HCT116 (cell line): ENCODE measurements around the gene RNPS1. TPM values are rescaled to one million over a fixed set of nuclear protein-coding genes. Genes with fewer than 3 reads are reported as not detected.

Experiments used
- ATAC-seq: fragments of 200-7000 bp; cut with Tn5 transposase; 2 replicates; pipeline ENCODE4 v1.9.1; 2020; ENCODE audit warnings: mild to moderate bottlenecking, moderate library complexity
- BruUV-seq: library from RNA; stranded (reverse); fragments of 400-500 nt; replicated peaks from 2 replicates; lab custom pipeline; 2021; lab: Mats Ljungman, UMichigan
- CTCF ChIA-PET: fragments of 300-600 bp; sonication (Branson Sonifier 250); formaldehyde crosslinking; loops from one replicate; lab custom pipeline; 2021; ENCODE audit warnings: antibody characterized with exemption; lab: Charles Lee
- POLR2A ChIA-PET: fragments of 300-600, 350-600 bp; sonication (Branson Sonifier 250); formaldehyde crosslinking; loops from one replicate; lab custom pipeline; 2021; ENCODE audit warnings: antibody characterized with exemption; lab: Charles Lee
- RAD21 ChIA-PET, 2 experiments: fragments of 300-600 bp; sonication (Branson Sonifier 250); formaldehyde crosslinking; loops; one replicate each; lab custom pipeline; 2023; ENCODE audit warnings: low total read pairs in 2 of 2; ENCODE audit not compliant: uncharacterized antibody in 2 of 2, unreplicated experiment in 2 of 2, low non-redundant PET in 1 of 2; lab: Charles Lee
- DNase-seq: peaks from one replicate; pipeline ENCODE4 v3.0.0-alpha.2; 2010; ENCODE audit warnings: low read depth, low spot score
- H2AFZ ChIP-seq: fragments of 200-600 bp; shearing (Covaris generic), sonication (generic); 2 replicates; pipeline ENCODE4 v1.6.1; 2017; ENCODE audit warnings: low read depth, mixed run types, mixed read lengths, antibody characterized with exemption, low read length; ENCODE audit not compliant: poor library complexity, severe bottlenecking
- H3K27ac ChIP-seq: 2 replicates; pipeline ENCODE4 v1.5.1; 2012; ENCODE audit warnings: low read depth, low read length
- H3K27me3 ChIP-seq: fragments of 200-600 bp; sonication (generic); 2 replicates; pipeline ENCODE4 v1.6.1; 2016; ENCODE audit warnings: mixed run types, low read length, mixed read lengths; ENCODE audit not compliant: insufficient read depth
- H3K36me3 ChIP-seq, 2 experiments: fragments of 200-500 bp in 1 of 2; fragments of 200-600 bp in 1 of 2; sonication (Bioruptor generic) in 1 of 2; sonication (generic) in 1 of 2; 2 replicates each; pipeline versions ENCODE4 v1.5.1 to v1.6.1; 2014 to 2016; ENCODE audit warnings: low read length in 2 of 2, inconsistent platforms in 1 of 2, mixed read lengths in 1 of 2, mixed run types in 1 of 2; ENCODE audit not compliant: insufficient read depth in 2 of 2, control insufficient read depth in 1 of 2
- H3K4me1 ChIP-seq, 2 experiments: fragments of 200-600 bp in 1 of 2; sonication (generic) in 1 of 2; 2 replicates each; pipeline versions ENCODE4 v1.5.1 to v1.6.1; 2012 to 2017; ENCODE audit warnings: low read length in 2 of 2, inconsistent platforms in 1 of 2, mild to moderate bottlenecking in 1 of 2, mixed read lengths in 1 of 2, mixed run types in 1 of 2, moderate library complexity in 1 of 2; ENCODE audit not compliant: insufficient read depth in 2 of 2, control insufficient read depth in 1 of 2
- H3K4me2 ChIP-seq: fragments of 200-600 bp; sonication (generic); 2 replicates; pipeline ENCODE4 v1.6.1; 2017; ENCODE audit warnings: mixed run types, low read length, mixed read lengths
- H3K4me3 ChIP-seq, 2 experiments: fragments of 200-600 bp in 1 of 2; sonication (generic) in 1 of 2; replicated peaks in 1 of 2; 2 replicates each; pipeline ENCODE4 v1.5.1; 2011 to 2016; ENCODE audit warnings: low read length in 2 of 2, control low read depth in 1 of 2, low read depth in 1 of 2, mild to moderate bottlenecking in 1 of 2, mixed read lengths in 1 of 2, mixed run types in 1 of 2
- H3K79me2 ChIP-seq: fragments of 200-600 bp; sonication (generic); 2 replicates; pipeline ENCODE4 v1.6.1; 2017; ENCODE audit warnings: mild to moderate bottlenecking, mixed run types, low read length, moderate library complexity, mixed read lengths; ENCODE audit not compliant: insufficient read depth
- H3K9ac ChIP-seq: fragments of 200-600 bp; sonication (generic); 2 replicates; pipeline ENCODE4 v1.6.1; 2016; ENCODE audit warnings: low read length, mixed read lengths
- H3K9me2 ChIP-seq: fragments of 200-600 bp; sonication (generic), shearing (Covaris generic); 2 replicates; pipeline ENCODE4 v1.6.1; 2017; ENCODE audit warnings: mixed run types, mild to moderate bottlenecking, moderate library complexity; ENCODE audit not compliant: insufficient read depth
- H3K9me3 ChIP-seq, 2 experiments: fragments of 200-500 bp in 1 of 2; fragments of 200-600 bp in 1 of 2; sonication (Bioruptor generic) in 1 of 2; sonication (generic) in 1 of 2; 2 replicates each; pipeline ENCODE4 v1.6.1; 2014 to 2017; ENCODE audit warnings: low read length in 2 of 2, mixed read lengths in 2 of 2, inconsistent platforms in 1 of 2, low read depth in 1 of 2, mild to moderate bottlenecking in 1 of 2, mixed run types in 1 of 2, moderate library complexity in 1 of 2; ENCODE audit not compliant: control insufficient read depth in 1 of 2, insufficient read depth in 1 of 2
- H4K20me1 ChIP-seq: fragments of 200-600 bp; sonication (generic), shearing (Covaris generic); 2 replicates; pipeline ENCODE4 v1.6.1; 2017; ENCODE audit warnings: mixed run types, mild to moderate bottlenecking, moderate library complexity; ENCODE audit not compliant: insufficient read depth
- CBX3 ChIP-seq: IDR thresholded peaks from 2 replicates; pipeline ENCODE4 v1.6.1; 2012; ENCODE audit warnings: low read depth
- CEBPB ChIP-seq: IDR thresholded peaks from 2 replicates; pipeline ENCODE4 v1.6.1; 2012; ENCODE audit warnings: low read depth
- EGR1 ChIP-seq: IDR thresholded peaks from 2 replicates; pipeline ENCODE4 v1.6.1; 2012; ENCODE audit warnings: low read depth
- EZH2 ChIP-seq: fragments of 200-600 bp; sonication (generic); IDR thresholded peaks from 2 replicates; pipeline ENCODE4 v1.6.1; 2017; ENCODE audit warnings: antibody characterized with exemption, mixed run types
- POLR2A ChIP-seq: IDR thresholded peaks from 2 replicates; pipeline ENCODE4 v1.7.0; 2011; ENCODE audit warnings: borderline replicate concordance; ENCODE audit not compliant: insufficient read depth, insufficient read length; ENCODE audit errors: extremely low read depth
- TCF7L2 ChIP-seq: IDR thresholded peaks from 2 replicates; pipeline ENCODE4 v1.7.0; 2011; ENCODE audit warnings: borderline replicate concordance, inconsistent platforms; ENCODE audit not compliant: insufficient read depth, insufficient read length; ENCODE audit errors: extremely low read depth
- intact Hi-C: fragments of 100-400 bp; cut with micrococcal nuclease; formaldehyde crosslinking; loops from 2 replicates; pipeline ENCODE4 v1.10.0; 2022
- total RNA-seq: library from RNA; stranded (reverse); gene quantifications from one replicate; pipeline ENCODE4 v1.2.1, GENCODE V29; 2021; ENCODE audit not compliant: unreplicated experiment
- TF ChIP-seq, protein P1 (sequence below): IDR thresholded peaks from 2 replicates; pipeline ENCODE4 v1.6.1; 2012; ENCODE audit warnings: low read depth

The RNPS1 gene
- total RNA-seq, 1 experiment from 2014 or later, result 257 TPM

DNA sequence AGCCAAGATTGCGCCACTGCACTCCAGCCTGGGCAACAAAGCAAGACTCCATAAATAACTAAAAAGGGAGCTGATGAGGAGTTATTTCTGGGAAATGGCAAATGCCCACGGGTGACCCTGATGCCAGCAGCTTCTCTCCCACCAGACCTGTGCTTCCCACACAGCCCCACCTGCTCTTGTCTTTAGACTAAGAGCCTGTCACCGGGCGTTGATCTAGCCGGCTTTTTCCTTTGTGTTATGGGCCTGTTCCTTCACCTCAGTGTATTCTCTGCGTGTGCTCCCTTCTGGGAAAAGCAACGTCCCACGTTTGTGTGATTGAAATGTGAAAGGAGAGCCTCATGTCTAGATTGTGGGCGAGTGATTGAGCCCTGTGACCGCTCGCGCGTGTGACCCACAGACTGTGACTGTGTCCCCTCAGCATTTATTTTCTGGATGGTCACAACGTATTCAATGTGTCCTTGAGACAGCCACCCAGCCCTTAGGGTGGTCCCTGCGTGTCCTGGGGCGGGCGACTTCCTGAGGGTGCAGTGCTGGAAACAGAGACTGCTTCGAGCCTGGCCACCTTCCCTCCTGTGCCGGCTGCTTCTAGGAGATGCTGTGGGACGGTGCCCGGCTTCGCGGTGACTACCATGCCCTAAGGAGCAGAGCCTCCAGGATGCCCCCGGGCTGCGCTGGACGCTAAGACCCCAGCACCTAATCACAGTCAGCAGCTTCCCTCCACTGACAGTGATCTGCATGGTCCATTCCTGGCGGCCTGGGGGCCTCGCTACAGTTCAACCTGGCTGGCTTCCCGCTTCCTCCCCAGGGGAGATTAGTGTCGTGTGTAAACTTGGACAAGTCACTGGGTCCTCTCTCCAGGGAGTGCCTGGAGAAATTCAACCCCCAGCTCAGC, 7.8 kb upstream of the RNPS1 start:
- Histone ChIP-seq H3K9me3 (no peaks in the 10 kb centered on the region), H2AFZ (no peak overlapping the region), H3K27ac (no peak overlapping the region), H3K9me2 (no peaks in the 10 kb centered on the region), H3K4me1 (no peaks in the 10 kb centered on the region), H3K27me3 (no peaks in the 10 kb centered on the region), H3K79me2 (no peaks in the 10 kb centered on the region), H3K36me3 (no peaks in the 10 kb centered on the region), H3K4me3 (no peak overlapping the region), H3K4me2 (no peak overlapping the region), H4K20me1 (no peaks in the 10 kb centered on the region), H3K9ac (no peak overlapping the region)
- BruUV-seq, result no TSS peak
- TF ChIP-seq POLR2A, result no peak
- no peak for TF ChIP-seq TCF7L2
- no peak for TF ChIP-seq CEBPB
- intact Hi-C loops, result no loop called here
- ChIA-PET RAD21 (no interaction called here), CTCF (no interaction called here), POLR2A (no interaction called here)
- DNase-seq (no peak), ATAC-seq (no peak)

DNA sequence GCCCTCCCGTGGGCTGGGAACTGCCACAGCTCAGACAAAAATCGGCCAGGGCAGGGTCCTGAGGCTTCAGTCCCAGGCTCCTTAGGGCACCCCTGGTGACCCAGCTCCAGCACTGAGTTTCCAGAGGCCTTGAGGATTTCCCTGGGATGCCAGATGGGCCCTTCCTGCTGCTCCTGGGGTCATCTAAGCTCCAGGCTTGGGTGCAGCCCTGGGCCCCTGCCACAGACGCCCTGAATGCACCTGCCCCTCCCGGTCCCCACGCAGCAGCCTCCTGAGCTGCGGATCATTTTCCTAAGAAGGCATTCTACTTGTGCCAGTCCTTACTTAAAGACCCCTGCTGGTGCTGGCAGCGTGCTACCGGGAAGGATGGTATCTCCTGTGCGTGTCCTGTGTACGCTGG, 6.0 kb upstream of the RNPS1 start:
- Histone ChIP-seq H3K4me2 (no peak overlapping the region), H3K36me3 (no peaks in the 10 kb centered on the region), H3K79me2 (peaks cover 6% of the 10 kb centered on the region; the same call in 1 of the 2 replicates), H4K20me1 (no peaks in the 10 kb centered on the region), H3K27me3 (no peaks in the 10 kb centered on the region), H3K9me3 (no peaks in the 10 kb centered on the region)
- ATAC-seq (no peak), DNase-seq (no peak)
- intact Hi-C loops, result no loop called here
- BruUV-seq, result no TSS peak
- CTCF ChIA-PET, result no interaction called here
- RAD21 ChIA-PET, result no interaction called here
- TF ChIP-seq, protein P1, sequence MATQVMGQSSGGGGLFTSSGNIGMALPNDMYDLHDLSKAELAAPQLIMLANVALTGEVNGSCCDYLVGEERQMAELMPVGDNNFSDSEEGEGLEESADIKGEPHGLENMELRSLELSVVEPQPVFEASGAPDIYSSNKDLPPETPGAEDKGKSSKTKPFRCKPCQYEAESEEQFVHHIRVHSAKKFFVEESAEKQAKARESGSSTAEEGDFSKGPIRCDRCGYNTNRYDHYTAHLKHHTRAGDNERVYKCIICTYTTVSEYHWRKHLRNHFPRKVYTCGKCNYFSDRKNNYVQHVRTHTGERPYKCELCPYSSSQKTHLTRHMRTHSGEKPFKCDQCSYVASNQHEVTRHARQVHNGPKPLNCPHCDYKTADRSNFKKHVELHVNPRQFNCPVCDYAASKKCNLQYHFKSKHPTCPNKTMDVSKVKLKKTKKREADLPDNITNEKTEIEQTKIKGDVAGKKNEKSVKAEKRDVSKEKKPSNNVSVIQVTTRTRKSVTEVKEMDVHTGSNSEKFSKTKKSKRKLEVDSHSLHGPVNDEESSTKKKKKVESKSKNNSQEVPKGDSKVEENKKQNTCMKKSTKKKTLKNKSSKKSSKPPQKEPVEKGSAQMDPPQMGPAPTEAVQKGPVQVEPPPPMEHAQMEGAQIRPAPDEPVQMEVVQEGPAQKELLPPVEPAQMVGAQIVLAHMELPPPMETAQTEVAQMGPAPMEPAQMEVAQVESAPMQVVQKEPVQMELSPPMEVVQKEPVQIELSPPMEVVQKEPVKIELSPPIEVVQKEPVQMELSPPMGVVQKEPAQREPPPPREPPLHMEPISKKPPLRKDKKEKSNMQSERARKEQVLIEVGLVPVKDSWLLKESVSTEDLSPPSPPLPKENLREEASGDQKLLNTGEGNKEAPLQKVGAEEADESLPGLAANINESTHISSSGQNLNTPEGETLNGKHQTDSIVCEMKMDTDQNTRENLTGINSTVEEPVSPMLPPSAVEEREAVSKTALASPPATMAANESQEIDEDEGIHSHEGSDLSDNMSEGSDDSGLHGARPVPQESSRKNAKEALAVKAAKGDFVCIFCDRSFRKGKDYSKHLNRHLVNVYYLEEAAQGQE, result no peak
- TF ChIP-seq CBX3, result no peak
- TF ChIP-seq EGR1, result no peak
- TF ChIP-seq EZH2, result no peak
- TF ChIP-seq, all 23 proteins: peak for 0
- no peak overlapping the region for H3K9ac ChIP-seq
- H3K4me3 ChIP-seq, result no peak overlapping the region
- no peaks in the 10 kb centered on the region for H3K9me2 ChIP-seq
- H2AFZ ChIP-seq, result no peak overlapping the region
- H3K4me1 ChIP-seq, result peaks cover 11 to 12% of the 10 kb centered on the region in 2 experiments; a peak in 3 of 4 replicates
- no peak overlapping the region for H3K27ac ChIP-seq
- POLR2A ChIA-PET, result no interaction called here
